GM20000 (cell line): ENCODE results near the gene JAZF1.

Experiments used
- DNase-seq: peaks from one replicate; pipeline ENCODE4 v3.0.0; 2012; ENCODE audit warnings: low spot score
- CTCF ChIP-seq: IDR thresholded peaks from 2 replicates; pipeline ENCODE4 v1.5.1; 2012; ENCODE audit warnings: mild to moderate bottlenecking, control low read depth; ENCODE audit errors: extremely low read depth, missing control alignments

JAZF1 gene

GRCh38 chr7:28166982-28167715 lies 13.4 kb downstream of the JAZF1 start:
- DNase-seq, result no peak
- TF ChIP-seq CTCF, result no peak

GRCh38 chr7:28165961-28166955 lies 14.3 kb downstream of the JAZF1 start:
- TF ChIP-seq CTCF, result no peak
- no peak for DNase-seq

- DNase-seq, result no peak
- TF ChIP-seq CTCF, result no peak
Measured at GRCh38 chr7:28165261-28165660, 15.3 kb downstream of the JAZF1 start.

GRCh38 chr7:28163949-28164348 lies 16.6 kb downstream of the JAZF1 start:
- no peak for TF ChIP-seq CTCF
- DNase-seq, result no peak

GRCh38 chr7:28161331-28161730 lies 19.3 kb downstream of the JAZF1 start:
- TF ChIP-seq CTCF, result no peak

GRCh38 chr7:28160551-28160991 lies 20.0 kb downstream of the JAZF1 start:
- no peak for DNase-seq
- TF ChIP-seq CTCF, result no peak

More at GRCh38 chr7:28161331-28161730, 19.3 kb downstream of the JAZF1 start:
- no peak for DNase-seq
